H9 (cell line): ENCODE measurements around the gene ZNF106. TPM values are rescaled to one million over a fixed set of nuclear protein-coding genes. Genes with fewer than 3 reads are reported as not detected.

Experiments used
- DNase-seq: peaks from one replicate; pipeline ENCODE4 v3.0.0-alpha.2; 2017
- H2AFZ ChIP-seq: one replicate; pipeline ENCODE4 v1.6.1; 2013; ENCODE audit warnings: mild to moderate bottlenecking, low read length, control low read depth, moderate library complexity
- H2AK5ac ChIP-seq: 2 replicates; pipeline ENCODE4 v1.6.1; 2013; ENCODE audit warnings: low read length, control low read depth, mixed read lengths; ENCODE audit not compliant: insufficient read length
- H2BK120ac ChIP-seq: one replicate; pipeline ENCODE4 v1.6.1; 2013; ENCODE audit warnings: low read depth, mild to moderate bottlenecking, low read length, control low read depth, inconsistent platforms; ENCODE audit not compliant: poor library complexity, severe bottlenecking
- H2BK12ac ChIP-seq: 2 replicates; pipeline ENCODE4 v1.6.1; 2013; ENCODE audit warnings: low read length, control low read depth, mixed read lengths, low read depth; ENCODE audit not compliant: insufficient read length
- H2BK15ac ChIP-seq: 2 replicates; pipeline ENCODE4 v1.6.1; 2013; ENCODE audit warnings: low read depth, low read length, control low read depth
- H2BK20ac ChIP-seq: one replicate; pipeline ENCODE4 v1.6.1; 2013; ENCODE audit warnings: low read depth, mild to moderate bottlenecking, low read length, control low read depth, inconsistent platforms; ENCODE audit not compliant: poor library complexity, severe bottlenecking
- H2BK5ac ChIP-seq: 2 replicates; pipeline ENCODE4 v1.6.1; 2013; ENCODE audit warnings: low read length, control low read depth, mixed read lengths; ENCODE audit not compliant: insufficient read length
- H3K14ac ChIP-seq: 2 replicates; pipeline ENCODE4 v1.6.1; 2013; ENCODE audit warnings: low read length, control low read depth; ENCODE audit not compliant: insufficient read depth
- H3K18ac ChIP-seq: 2 replicates; pipeline ENCODE4 v1.6.1; 2013; ENCODE audit warnings: low read depth, mild to moderate bottlenecking, mixed read lengths, low read length, control low read depth; ENCODE audit not compliant: insufficient read length
- H3K23ac ChIP-seq: 2 replicates; pipeline ENCODE4 v1.6.1; 2013; ENCODE audit warnings: low read length, control low read depth, mixed read lengths, low read depth; ENCODE audit not compliant: insufficient read length
- H3K23me2 ChIP-seq: 2 replicates; pipeline ENCODE4 v1.6.1; 2013; ENCODE audit warnings: low read depth, mild to moderate bottlenecking, mixed read lengths, low read length, control low read depth; ENCODE audit not compliant: insufficient read length, poor library complexity, severe bottlenecking
- H3K27ac ChIP-seq: 2 replicates; pipeline ENCODE4 v1.5.1; 2013; ENCODE audit warnings: low read length, control low read depth, mixed read lengths, low read depth; ENCODE audit not compliant: insufficient read length
- H3K27me3 ChIP-seq: 2 replicates; pipeline ENCODE4 v1.6.1; 2013; ENCODE audit warnings: low read length, control low read depth, inconsistent platforms; ENCODE audit not compliant: insufficient read depth
- H3K4ac ChIP-seq: 2 replicates; pipeline ENCODE4 v1.6.1; 2013; ENCODE audit warnings: low read depth, mild to moderate bottlenecking, control low read depth, inconsistent platforms, low read length, moderate library complexity
- H3K4me1 ChIP-seq: 2 replicates; pipeline ENCODE4 v1.6.1; 2013; ENCODE audit warnings: low read length, control low read depth, inconsistent platforms; ENCODE audit not compliant: insufficient read depth
- H3K4me2 ChIP-seq: 2 replicates; pipeline ENCODE4 v1.6.1; 2013; ENCODE audit warnings: low read length, control low read depth, mixed read lengths; ENCODE audit not compliant: insufficient read length, insufficient read depth
- H3K56ac ChIP-seq: 2 replicates; pipeline ENCODE4 v1.6.1; 2013; ENCODE audit warnings: low read depth, mild to moderate bottlenecking, mixed read lengths, low read length, control low read depth; ENCODE audit not compliant: insufficient read length
- H3K79me1 ChIP-seq: 2 replicates; pipeline ENCODE4 v1.6.1; 2013; ENCODE audit warnings: low read depth, mild to moderate bottlenecking, moderate library complexity, low read length, control low read depth, inconsistent platforms; ENCODE audit not compliant: insufficient read depth, poor library complexity, severe bottlenecking
- H3K79me2 ChIP-seq: 2 replicates; pipeline ENCODE4 v1.6.1; 2013; ENCODE audit warnings: low read length, control low read depth, inconsistent platforms; ENCODE audit not compliant: insufficient read depth
- H3K9ac ChIP-seq: 2 replicates; pipeline ENCODE4 v1.6.1; 2013; ENCODE audit warnings: low read length, control low read depth, mixed read lengths; ENCODE audit not compliant: insufficient read length; ENCODE audit errors: extremely low read depth
- H3K9me3 ChIP-seq: one replicate; pipeline ENCODE4 v1.6.1; 2013; ENCODE audit warnings: low read depth, low read length, inconsistent platforms; ENCODE audit not compliant: control insufficient read depth
- H3T11ph ChIP-seq: one replicate; pipeline ENCODE4 v1.6.1; 2013; ENCODE audit warnings: mild to moderate bottlenecking, low read length, control low read depth, inconsistent platforms
- H4K20me1 ChIP-seq: one replicate; pipeline ENCODE4 v1.6.1; 2013; ENCODE audit not compliant: control insufficient read depth, insufficient read length, insufficient read depth
- H4K5ac ChIP-seq: 2 replicates; pipeline ENCODE4 v1.6.1; 2013; ENCODE audit warnings: low read depth, mild to moderate bottlenecking, mixed read lengths, low read length, control low read depth; ENCODE audit not compliant: insufficient read length
- H4K8ac ChIP-seq: replicated peaks from 2 replicates; pipeline ENCODE4 v1.6.1; 2013; ENCODE audit warnings: low read length, control low read depth, mixed read lengths, low read depth; ENCODE audit not compliant: insufficient read length
- H4K91ac ChIP-seq: 2 replicates; pipeline ENCODE4 v1.6.1; 2013; ENCODE audit warnings: low read depth, mild to moderate bottlenecking, moderate library complexity, mixed read lengths, low read length, control low read depth; ENCODE audit not compliant: insufficient read length
- H3K27ac Mint-ChIP-seq, 3 experiments: 2 replicates in 2 of 3; 3 replicates in 1 of 3; pipeline ENCODE4 v1.8.0; 2020 to 2021; ENCODE audit warnings: mixed read lengths in 3 of 3, mild to moderate bottlenecking in 1 of 3, moderate library complexity in 1 of 3
- H3K27me3 Mint-ChIP-seq: 2 replicates; pipeline ENCODE4 v1.8.0; 2021; ENCODE audit warnings: low read depth, mild to moderate bottlenecking, moderate library complexity, mixed read lengths
- H3K36me3 Mint-ChIP-seq, 3 experiments: 2 replicates in 2 of 3; 3 replicates in 1 of 3; pipeline ENCODE4 v1.8.0; 2020 to 2021; ENCODE audit warnings: low read depth in 3 of 3, mixed read lengths in 3 of 3; ENCODE audit not compliant: insufficient read depth in 1 of 3
- H3K4me1 Mint-ChIP-seq, 2 experiments: 2 replicates each; pipeline ENCODE4 v1.8.0; 2020; ENCODE audit warnings: mixed read lengths in 2 of 2
- H3K4me3 Mint-ChIP-seq, 2 experiments: 2 replicates in 1 of 2; 3 replicates in 1 of 2; pipeline ENCODE4 v1.8.0; 2020 to 2021; ENCODE audit warnings: mild to moderate bottlenecking in 2 of 2, mixed read lengths in 2 of 2, moderate library complexity in 1 of 2
- H3K9me3 Mint-ChIP-seq, 2 experiments: 2 replicates in 1 of 2; 3 replicates in 1 of 2; pipeline ENCODE4 v1.8.0; 2020; ENCODE audit warnings: mild to moderate bottlenecking in 2 of 2, mixed read lengths in 2 of 2, moderate library complexity in 1 of 2
- CTCF ChIP-seq: fragments of 200-600 bp; sonication (generic); conservative IDR thresholded peaks from 3 replicates; pipeline ENCODE4 v1.8.0; 2021; ENCODE audit warnings: antibody characterized with exemption, mild to moderate bottlenecking
- WGBS: extraction: QIAGEN DNeasy Blood & Tissue Kit; methylation state at CpG from one replicate; pipeline ENCODE4 v1.1.7; 2013; ENCODE audit warnings: missing lambda C conversion rate, low lambda C conversion rate, mixed read lengths; ENCODE audit not compliant: insufficient read length; ENCODE audit errors: extremely low coverage; 5-methylcytosine and 5-hydroxymethylcytosine counted together
- total RNA-seq: library from RNA; stranded (reverse); gene quantifications from 2 replicates; pipeline ENCODE4 v1.2.1, GENCODE V29; 2021

ZNF106 gene
- total RNA-seq, 1 experiment from 2014 or later, result 55.0 TPM

GRCh38 chr15:42405863-42406482, 85.0 kb downstream of the ZNF106 start:
- no peaks in the 10 kb centered on the region for H3K4me1 Mint-ChIP-seq

More at GRCh38 chr15:42405863-42406482, 85.0 kb downstream of the ZNF106 start:
- H3T11ph ChIP-seq, result no peak overlapping the region
- H2BK15ac ChIP-seq, result no peak overlapping the region
- TF ChIP-seq CTCF, result no peak
- no peak overlapping the region for H3K9ac ChIP-seq
- H2BK120ac ChIP-seq, result no peak overlapping the region
- no peak overlapping the region for H2BK5ac ChIP-seq
- no peaks in the 10 kb centered on the region for H3K79me2 ChIP-seq
- H3K9me3 ChIP-seq, result no peaks in the 10 kb centered on the region
- H2BK12ac ChIP-seq, result no peak overlapping the region
- H2AK5ac ChIP-seq, result no peak overlapping the region
- no peak overlapping the region for H2BK20ac ChIP-seq
- H3K18ac ChIP-seq, result no peak overlapping the region
- no peak overlapping the region for H2AFZ ChIP-seq
- Mint-ChIP-seq H3K27me3 (no peaks in the 10 kb centered on the region), H3K4me3 (no peak overlapping the region), H3K27ac (no peak overlapping the region), H3K9me3 (no peaks in the 10 kb centered on the region), H3K36me3 (peaks cover 0 to 3% (median 0%) of the 10 kb centered on the region in 3 experiments; a peak in 2 of 7 replicates)
- no peaks in the 10 kb centered on the region for H3K79me1 ChIP-seq
- no peaks in the 10 kb centered on the region for H3K4me1 ChIP-seq
- no peaks in the 10 kb centered on the region for H3K23me2 ChIP-seq
- no peak overlapping the region for H4K91ac ChIP-seq
- no peak overlapping the region for H3K23ac ChIP-seq
- H4K8ac ChIP-seq, result no peak overlapping the region
- H3K4me2 ChIP-seq, result no peak overlapping the region
- no peak overlapping the region for H3K56ac ChIP-seq
- no CpG with 5 or more reads among the region's 6 CpGs for WGBS
- no peaks in the 10 kb centered on the region for H3K27me3 ChIP-seq
- no peaks in the 10 kb centered on the region for H4K20me1 ChIP-seq
- H3K4ac ChIP-seq, result no peak overlapping the region
- no peak for DNase-seq
- H3K27ac ChIP-seq, result no peak overlapping the region
- H4K5ac ChIP-seq, result no peak overlapping the region
- H3K14ac ChIP-seq, result no peak overlapping the region
